Renal cortical epithelial cell (primary cell): ENCODE measurements around the gene NF1. TPM values are rescaled to one million over a fixed set of nuclear protein-coding genes. Genes with fewer than 3 reads are reported as not detected.

Source experiments
- DNase-seq: peaks from one replicate; pipeline ENCODE4 v3.0.0-alpha.2; 2011; ENCODE audit warnings: low read depth
- total RNA-seq: library from RNA; depleted of rRNA; stranded (reverse); fragments of >200 nt; gene quantifications from 2 replicates; pipeline ENCODE4 v1.2.3, GENCODE V29; 2014

The NF1 gene
- total RNA-seq, 1 donor from 2014 or later = 121 TPM

DNA sequence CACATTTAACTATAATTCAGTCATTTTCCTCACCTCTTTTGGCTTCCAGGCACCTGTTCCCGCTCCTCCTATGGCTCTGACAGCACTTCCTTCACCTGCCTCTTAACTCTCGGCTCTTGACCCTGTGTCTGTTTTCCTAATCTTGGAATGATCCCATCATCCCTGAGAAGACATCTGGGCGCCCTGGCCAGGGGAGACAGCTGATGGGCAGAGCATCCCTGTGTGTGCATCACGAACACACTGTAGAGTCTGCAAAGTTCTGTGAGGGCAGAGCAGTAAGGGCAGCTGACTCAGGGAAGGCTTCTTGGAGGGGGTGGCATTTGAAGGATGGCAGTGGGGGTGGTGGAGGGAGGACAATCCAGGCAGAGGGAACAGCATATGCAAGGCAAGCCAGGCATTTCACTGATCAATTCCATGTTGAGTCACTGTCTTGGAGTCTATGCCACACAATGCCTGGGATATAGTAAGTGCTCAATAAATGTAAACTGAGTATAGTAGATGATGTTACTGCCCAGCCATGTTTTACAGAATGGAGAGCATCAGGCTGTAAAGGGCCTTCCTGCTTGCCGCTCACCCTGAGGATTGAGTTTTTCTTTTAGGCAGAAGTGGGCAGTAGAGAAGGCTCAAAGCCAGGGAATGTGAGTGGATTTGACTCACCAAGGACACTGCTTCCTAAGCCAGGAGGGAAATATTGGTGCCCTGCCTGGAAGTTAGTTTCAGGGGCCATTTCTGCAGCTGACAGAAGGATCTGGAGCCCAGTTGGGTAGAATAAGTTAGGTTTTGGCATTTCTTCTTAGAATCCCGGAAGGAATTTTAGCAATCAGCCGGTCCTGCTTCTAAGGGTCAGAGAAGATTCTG, 290.9 kb downstream of the NF1 start:
- DNase-seq = no peak

GRCh38 chr17:31386542-31387075, 291.8 kb downstream of the NF1 start:
- no peak for DNase-seq

DNA sequence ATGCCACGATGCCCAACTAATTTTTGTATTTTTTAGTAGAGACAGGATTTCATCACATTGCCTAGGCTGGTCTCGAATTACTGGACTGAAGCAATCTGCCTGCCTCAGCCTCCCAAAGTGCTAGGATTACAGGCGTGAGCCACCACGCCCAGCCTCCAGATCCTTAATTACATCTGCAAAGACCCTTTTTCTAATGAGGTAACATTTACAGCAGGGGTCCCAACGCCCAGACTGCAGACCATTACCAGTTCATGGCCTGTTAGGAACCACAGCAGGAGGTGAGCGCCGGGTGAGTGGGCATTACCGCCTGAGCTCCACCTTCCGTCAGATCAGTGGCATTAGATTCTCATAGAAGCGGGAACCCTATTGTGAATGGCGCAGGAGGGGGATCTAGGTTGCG, 292.7 kb downstream of the NF1 start:
- no peak for DNase-seq

DNA sequence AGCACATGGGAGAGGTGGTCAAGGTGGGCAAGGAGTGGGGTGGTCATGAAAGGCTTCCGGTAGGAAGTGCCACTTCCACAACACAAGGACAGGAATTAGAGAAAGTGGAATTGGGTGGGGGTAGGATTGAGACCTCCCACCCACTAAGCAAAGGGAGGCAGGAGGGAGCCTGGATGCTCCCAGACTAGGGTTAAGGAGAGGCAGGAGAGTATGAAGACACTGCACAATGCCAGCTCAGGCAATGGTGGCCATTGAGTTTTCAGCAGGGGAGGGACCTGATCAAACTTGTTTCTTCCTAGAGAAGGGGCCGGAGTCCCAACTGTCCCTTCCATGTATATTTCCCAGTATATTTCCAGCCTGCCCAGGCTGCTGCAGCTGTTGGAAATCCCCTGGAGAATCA, 293.6 kb downstream of the NF1 start:
- DNase-seq = no peak

DNA sequence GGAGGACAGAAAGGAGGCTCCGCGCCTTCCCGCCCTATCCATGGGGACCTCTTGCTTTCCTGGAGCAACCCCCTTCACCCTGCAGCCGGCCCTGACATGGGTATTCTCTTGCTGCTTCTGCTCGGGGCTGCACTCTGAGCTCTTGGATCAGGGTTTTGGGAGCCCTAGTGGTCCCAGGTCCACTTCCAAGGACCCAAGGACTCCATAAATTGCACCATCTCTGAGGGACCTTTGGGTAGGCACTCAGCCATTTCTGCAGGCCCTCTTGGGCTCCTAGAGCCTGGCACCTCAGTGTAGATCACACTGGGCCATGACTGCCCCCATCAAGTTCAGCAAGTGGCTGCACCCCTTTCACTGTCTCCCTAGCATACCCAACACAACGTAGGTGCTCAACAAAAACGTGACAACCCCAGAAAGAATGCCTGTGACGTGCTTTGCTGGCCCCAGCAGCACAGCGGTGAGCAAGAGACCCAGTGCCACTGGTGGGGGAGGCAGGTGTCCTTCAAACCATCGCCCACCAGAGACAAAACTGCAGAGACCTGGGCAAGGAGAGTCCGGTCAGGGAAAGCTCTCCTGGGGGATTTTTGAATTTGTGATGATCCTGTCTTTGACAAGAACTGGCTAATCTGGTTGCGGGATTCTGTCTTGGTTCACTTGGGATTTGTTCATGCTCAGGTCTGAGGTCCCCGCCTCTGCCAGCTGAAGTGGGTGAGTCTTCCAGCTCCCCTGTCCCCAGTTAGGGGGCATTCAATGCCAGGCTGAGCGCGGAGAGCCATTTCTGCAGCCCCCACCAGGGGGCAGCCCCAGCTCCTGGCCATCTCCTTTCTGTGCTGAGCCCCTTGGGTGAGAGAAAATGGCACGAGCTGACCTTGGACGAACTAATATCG, 294.2 kb downstream of the NF1 start:
- DNase-seq = no peak

DNA sequence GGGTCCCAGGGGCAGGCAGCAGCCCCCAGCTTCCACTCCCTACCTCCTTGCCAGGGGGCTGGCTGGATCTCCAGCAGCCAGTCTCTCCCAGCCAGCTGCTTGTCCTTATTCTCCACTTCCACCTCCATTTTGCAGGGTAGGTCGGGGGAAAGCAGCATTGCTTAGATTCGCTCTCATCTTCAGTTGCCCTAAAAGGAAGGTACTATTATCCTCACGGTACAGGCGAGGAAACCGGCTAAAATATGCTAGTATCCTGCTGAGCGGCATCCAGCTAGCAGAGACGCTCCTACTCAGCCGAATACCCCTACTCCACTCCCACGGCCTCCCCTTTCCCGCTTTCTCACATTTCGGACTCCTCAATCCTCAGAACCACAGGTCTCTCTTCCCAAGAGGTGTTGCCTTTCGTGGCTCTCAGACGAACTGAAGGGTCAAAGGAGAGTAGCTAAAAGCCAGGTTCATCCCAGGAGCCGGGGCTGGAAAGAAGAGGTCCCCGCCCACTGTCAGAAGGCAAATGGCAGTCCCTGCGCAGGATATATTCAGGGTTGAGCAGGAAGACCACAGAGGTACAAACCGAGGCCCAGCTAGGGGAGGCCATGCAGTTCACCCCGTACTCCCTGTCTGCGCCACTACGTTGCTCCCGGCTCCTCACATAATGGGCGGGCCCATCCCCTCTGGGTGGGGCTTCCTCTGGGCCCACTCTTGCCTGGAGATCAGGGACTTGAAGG, 295.0 kb downstream of the NF1 start:
- DNase-seq = no peak

GRCh38 chr17:31390426-31390747, 295.6 kb downstream of the NF1 start:
- DNase-seq = no peak

DNA sequence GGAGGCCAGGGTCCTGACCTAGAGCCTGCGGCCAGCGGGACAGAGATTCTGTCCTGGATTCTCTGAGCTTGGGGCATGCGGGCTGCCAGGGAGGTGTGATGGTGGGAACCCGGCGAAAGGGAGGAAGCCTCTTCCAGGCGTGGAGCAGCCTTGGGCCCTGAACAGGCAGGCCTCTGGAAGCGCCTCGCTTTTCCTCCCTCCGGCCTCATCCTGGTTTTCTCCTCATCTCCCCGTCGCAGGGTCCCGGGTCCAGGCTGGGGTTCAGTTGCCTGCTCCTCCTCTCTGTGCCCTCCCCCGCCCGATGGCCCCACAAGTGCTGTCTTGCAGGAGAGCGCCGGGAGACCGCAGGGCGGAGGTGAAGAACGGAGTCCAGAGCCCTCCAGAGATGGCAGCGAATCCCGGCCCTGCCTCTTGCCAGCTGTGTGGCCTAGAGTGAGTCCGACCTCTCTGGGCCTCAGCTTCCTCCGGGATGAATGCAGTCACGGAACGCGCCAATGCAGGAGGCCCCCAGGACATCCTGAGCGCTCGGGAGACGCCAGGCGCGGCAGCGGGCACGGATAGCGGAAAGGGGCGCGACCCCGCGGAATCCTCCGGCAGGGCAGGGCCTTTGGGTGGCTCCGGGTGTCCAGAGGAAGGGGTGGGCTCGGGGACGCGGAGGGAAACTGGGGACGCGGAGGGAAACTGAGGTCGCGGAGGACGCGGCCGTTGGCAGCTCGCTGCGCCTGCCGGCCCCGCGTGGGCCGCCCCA, 296.1 kb downstream of the NF1 start:
- DNase-seq = no peak

DNA sequence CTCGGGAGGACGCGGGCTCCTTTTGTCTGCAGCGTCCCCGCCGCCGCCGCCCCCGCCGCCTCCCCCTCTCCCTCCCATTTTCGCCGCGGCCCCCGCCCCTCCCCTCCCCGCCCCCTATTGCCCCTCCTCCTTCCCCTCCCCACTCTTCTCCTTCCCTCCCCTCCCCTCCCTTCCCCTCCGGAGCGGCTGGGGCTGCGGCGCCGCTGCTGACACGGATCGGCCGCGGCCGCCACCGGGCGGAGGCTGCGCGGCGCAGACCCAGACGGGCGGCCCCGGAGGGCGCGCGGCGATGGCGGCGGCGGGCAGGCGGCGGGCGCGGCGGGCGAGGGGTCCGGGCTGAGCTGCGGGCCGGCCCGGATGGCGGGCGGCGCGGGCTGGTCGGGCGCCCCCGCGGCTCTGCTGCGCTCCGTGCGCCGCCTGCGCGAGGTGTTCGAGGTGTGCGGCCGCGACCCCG, 296.7 kb downstream of the NF1 start, which contains the start of gene RAB11FIP4:
RAB11FIP4 (plus strand) TSS at position 180 of the 454 bp plus-strand sequence; CDS start at position 358, 178 bp downstream.
- DNase-seq = no peak

DNA sequence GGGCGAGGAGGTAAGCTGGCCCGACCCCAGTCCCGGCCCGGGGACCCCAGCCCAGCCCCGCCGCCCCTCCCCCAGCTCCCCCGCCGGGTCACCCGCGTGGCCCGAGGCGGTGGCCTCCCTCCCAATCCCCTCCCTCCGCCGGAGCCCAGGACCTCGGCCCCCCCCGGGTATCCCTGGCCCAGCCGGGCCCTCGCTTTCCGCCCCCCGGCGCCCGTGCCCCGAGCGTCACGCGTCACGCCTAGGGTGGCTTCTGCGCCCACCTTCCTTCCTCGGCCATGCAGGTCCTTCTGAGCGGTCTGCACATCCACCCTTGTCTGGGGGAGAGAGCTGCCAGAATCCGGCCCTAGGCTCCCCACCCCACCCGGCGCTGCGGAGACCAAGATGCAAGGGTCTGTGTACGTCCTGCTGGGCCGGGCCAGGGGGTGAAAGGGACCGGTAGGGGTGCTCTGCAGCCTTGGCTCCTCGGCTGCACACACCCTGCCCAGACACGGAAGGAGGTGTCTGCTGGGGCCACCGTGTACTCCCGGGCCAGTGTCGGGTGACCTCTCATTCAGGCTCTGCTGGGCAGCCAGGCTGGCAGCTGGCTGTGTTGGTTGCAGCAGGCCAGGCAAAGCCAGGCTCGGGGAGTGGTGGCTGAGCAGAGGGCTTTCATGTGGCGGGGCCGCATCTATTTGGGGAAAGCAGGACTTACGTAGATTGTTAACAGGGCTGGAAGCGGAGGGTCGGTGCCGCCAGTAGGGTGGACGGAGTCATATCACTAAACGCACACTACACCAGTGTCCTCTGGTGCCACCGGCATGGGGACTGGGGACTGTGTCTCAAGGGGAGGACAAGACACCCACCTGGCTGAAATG, 297.5 kb downstream of the NF1 start:
- no peak for DNase-seq

DNA sequence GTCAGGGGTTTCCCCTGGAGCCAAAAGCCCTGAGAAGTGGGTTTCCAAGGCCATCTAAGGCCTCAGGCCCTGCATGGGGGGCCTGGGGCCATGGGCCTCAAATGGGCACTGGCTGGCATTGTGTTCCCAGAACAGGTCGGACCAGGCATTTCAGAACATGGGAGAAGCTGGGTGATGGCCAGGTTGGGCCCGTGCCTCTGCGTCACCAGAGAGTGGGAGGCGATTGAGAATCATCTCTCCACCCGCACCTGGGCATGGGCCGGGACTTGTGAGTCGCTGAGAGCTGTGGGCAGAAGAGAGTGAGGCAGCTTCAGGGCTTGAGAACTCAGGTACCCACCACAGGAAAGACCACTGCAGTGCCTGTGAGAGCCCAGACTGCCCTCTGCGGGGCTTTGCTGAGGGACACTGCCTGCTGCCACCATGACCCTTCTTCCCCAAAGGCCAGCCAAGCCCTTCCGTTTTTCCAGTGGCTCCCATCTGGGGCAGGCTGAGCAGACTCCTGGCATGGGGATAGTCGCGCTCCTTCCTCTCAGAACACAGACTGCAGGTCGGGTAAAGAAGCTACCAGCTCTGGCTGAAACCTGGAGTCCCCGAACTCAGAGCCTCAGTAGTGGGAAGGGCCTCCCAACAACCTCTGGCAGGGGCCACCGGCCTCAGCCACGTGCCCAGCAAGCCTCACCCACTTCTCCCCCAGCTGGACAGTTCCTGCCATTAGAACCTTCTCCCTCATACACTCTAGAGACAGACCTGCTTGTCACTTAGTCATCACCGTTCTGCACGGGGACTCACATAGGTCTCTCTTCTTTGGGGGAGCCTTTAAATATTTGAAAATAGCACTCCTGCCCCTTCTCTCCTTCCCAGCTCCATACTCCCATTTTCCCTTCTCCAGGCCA, 298.3 kb downstream of the NF1 start:
- no peak for DNase-seq

- DNase-seq = no peak
Measured at GRCh38 chr17:31393749-31394146, 299.0 kb downstream of the NF1 start.

GRCh38 chr17:31394544-31394943, 299.8 kb downstream of the NF1 start:
- peak; percentile 62 for DNase-seq

GRCh38 chr17:31397256-31397939, 302.6 kb downstream of the NF1 start:
- DNase-seq = no peak

DNA sequence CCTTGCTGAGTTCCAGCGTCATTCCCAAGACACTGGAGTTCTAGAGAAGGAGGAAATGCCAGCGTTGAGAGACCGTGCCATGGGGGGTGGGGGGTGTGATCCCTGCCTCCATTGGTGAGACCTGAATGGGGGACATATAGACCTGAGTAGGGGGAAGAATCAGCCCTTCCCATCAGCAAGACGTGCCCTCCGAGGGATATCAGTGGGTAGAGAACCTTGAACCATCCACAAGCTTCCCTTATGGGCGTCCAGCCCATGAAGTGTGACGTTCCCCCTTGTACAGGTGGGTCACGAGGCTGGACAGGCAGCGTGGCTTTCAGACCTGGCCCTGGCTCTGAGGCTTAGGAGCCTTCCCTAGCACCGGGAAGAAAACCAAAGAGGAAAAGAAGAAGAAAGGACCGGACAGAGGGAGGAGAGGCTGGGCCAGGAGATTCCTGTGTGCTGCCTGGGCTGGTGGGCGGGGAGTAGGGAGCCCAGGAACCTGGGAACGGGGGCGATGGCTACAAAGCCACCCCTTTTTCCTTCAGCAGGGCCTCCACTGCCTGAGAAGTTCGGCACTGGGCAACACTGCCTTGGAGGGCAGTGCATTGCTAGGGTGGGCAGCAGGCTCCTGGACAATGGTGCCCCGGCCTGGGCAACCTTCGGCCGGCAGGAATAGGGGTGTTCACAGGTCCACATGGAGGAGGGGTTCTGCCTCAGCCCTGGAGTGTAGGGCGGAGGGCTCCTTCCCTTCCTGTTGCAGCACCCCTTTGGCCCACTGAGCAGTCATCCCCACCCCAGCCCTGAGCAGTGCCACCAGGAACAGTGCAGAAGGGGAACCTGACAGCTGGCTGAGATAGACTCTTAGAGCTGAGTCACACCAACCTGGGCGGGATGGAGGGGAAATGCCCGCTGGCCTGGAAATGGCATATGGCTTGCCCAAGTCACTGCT, 303.9 kb downstream of the NF1 start:
- no peak for DNase-seq

DNA sequence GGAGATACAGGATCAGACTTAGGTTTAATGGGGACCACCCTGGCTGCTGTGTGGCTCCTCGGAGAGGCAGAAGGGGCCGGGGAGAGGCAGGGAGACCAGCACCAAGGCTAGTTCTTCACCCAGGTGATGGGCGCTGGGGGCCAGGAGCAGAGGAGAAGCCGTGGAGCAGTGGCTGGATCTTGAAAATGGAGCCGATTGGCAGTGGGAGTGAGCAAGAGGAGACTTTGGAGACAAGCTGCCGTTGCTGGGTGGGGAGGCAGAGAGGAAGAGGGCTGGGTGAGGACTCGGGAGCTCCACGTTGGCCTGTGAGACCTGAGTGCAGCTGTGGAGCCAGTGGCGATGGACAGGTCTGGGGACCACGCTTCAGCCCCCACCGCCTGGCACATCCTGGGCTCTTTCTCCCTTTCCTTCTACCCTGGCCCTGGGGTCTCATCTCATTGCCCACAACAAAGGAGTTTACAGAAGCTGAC, 305.7 kb downstream of the NF1 start:
- no peak for DNase-seq
